Neural cell (in vitro differentiated cells): Measurements from ENCODE around the gene KCNH2. TPM values are rescaled to one million over a fixed set of nuclear protein-coding genes. Genes with fewer than 3 reads are reported as not detected.

ENCODE experiments used
- H2AFZ ChIP-seq: fragments of 200-600, 300-800 bp; sonication (generic), shearing (Covaris generic); 2 replicates; pipeline ENCODE4 v1.6.0; 2014; ENCODE audit warnings: low read depth, mild to moderate bottlenecking, antibody characterized with exemption, low read length, moderate library complexity
- H3F3A ChIP-seq: fragments of 200-600 bp; shearing (Covaris generic); 2 replicates; pipeline ENCODE4 v1.6.1; 2016; ENCODE audit warnings: mild to moderate bottlenecking, moderate library complexity, mixed read lengths, antibody characterized with exemption, low read length; ENCODE audit not compliant: insufficient read depth, poor library complexity, severe bottlenecking
- H3K27ac ChIP-seq: fragments of 200-600, 300-800 bp; sonication (generic), shearing (Covaris generic); 2 replicates; pipeline ENCODE4 v1.5.1; 2014; ENCODE audit warnings: mild to moderate bottlenecking, low read length, moderate library complexity
- H3K27me3 ChIP-seq: fragments of 300-800, 200-600 bp; sonication (generic), shearing (Covaris generic); 2 replicates; pipeline ENCODE4 v1.6.0; 2014; ENCODE audit warnings: mild to moderate bottlenecking, low read depth, low read length, moderate library complexity; ENCODE audit not compliant: insufficient read depth
- H3K36me3 ChIP-seq: fragments of 300-800, 200-600 bp; sonication (generic), shearing (Covaris generic); 2 replicates; pipeline ENCODE4 v1.5.1; 2014; ENCODE audit warnings: mild to moderate bottlenecking, antibody characterized with exemption, low read length, moderate library complexity; ENCODE audit not compliant: insufficient read depth
- H3K4me2 ChIP-seq: fragments of 300-800, 200-600 bp; sonication (generic), shearing (Covaris generic); 2 replicates; pipeline ENCODE4 v1.6.0; 2014; ENCODE audit warnings: mild to moderate bottlenecking, low read length
- H3K4me3 ChIP-seq: fragments of 300-800, 200-600 bp; sonication (generic), shearing (Covaris generic); 2 replicates; pipeline ENCODE4 v1.5.1; 2014; ENCODE audit warnings: mild to moderate bottlenecking, low read length, moderate library complexity
- H3K79me2 ChIP-seq: fragments of 200-600 bp; shearing (Covaris generic); replicated peaks from 2 replicates; pipeline ENCODE4 v1.6.0; 2014; ENCODE audit warnings: mild to moderate bottlenecking, low read length, moderate library complexity; ENCODE audit not compliant: insufficient read depth
- H3K9ac ChIP-seq: fragments of 300-800, 200-600 bp; sonication (generic), shearing (Covaris generic); 2 replicates; pipeline ENCODE4 v1.6.1; 2016; ENCODE audit warnings: mild to moderate bottlenecking, low read length, mixed read lengths
- H3K9me2 ChIP-seq: fragments of 200-600 bp; shearing (Covaris generic); 2 replicates; pipeline ENCODE4 v1.6.1; 2016; ENCODE audit warnings: mild to moderate bottlenecking, low read length, mixed read lengths; ENCODE audit not compliant: insufficient read depth
- H3K9me3 ChIP-seq: fragments of 200-600, 300-800 bp; sonication (generic), shearing (Covaris generic); 2 replicates; pipeline ENCODE4 v1.6.1; 2016; ENCODE audit warnings: mild to moderate bottlenecking, mixed run types, low read length, moderate library complexity, mixed read lengths
- H4K20me1 ChIP-seq: fragments of 200-600 bp; shearing (Covaris generic); 2 replicates; pipeline ENCODE4 v1.6.1; 2016; ENCODE audit warnings: mild to moderate bottlenecking, mixed run types; ENCODE audit not compliant: insufficient read depth
- CTCF ChIP-seq: fragments of 450-650 bp; IDR thresholded peaks from 2 replicates; pipeline ENCODE4 v1.5.1; 2014; ENCODE audit warnings: antibody characterized with exemption, mild to moderate bottlenecking, moderate library complexity; ENCODE audit not compliant: poor library complexity, severe bottlenecking
- EP300 ChIP-seq: fragments of 450-650 bp; conservative IDR thresholded peaks from 2 replicates; pipeline ENCODE4 v1.6.1; 2014; ENCODE audit warnings: antibody characterized with exemption, mild to moderate bottlenecking, moderate library complexity; ENCODE audit not compliant: poor library complexity, severe bottlenecking
- EZH2 ChIP-seq: fragments of 200-600, 300-800 bp; shearing (Covaris generic), sonication (generic); IDR thresholded peaks from 2 replicates; pipeline ENCODE4 v1.6.1; 2014; ENCODE audit warnings: antibody characterized with exemption, low read length, borderline replicate concordance, mild to moderate bottlenecking; ENCODE audit not compliant: insufficient read depth, poor library complexity, severe bottlenecking
- MXI1 ChIP-seq: fragments of 450-650 bp; conservative IDR thresholded peaks from 2 replicates; pipeline ENCODE4 v1.6.1; 2014; ENCODE audit warnings: antibody characterized with exemption, mild to moderate bottlenecking; ENCODE audit not compliant: poor library complexity, severe bottlenecking
- POLR2AphosphoS5 ChIP-seq: IDR thresholded peaks from 2 replicates; pipeline ENCODE4 v1.6.1; 2012
- RAD21 ChIP-seq: fragments of 450-650 bp; conservative IDR thresholded peaks from 2 replicates; pipeline ENCODE4 v1.6.1; 2014; ENCODE audit warnings: antibody characterized with exemption, mild to moderate bottlenecking, moderate library complexity
- REST ChIP-seq: IDR thresholded peaks from 2 replicates; pipeline ENCODE4 v1.6.1; 2012; ENCODE audit warnings: borderline replicate concordance
- SMC3 ChIP-seq: fragments of 450-650 bp; conservative IDR thresholded peaks from 2 replicates; pipeline ENCODE4 v1.6.1; 2014; ENCODE audit warnings: antibody characterized with exemption, mild to moderate bottlenecking, moderate library complexity; ENCODE audit not compliant: poor library complexity
- TAF1 ChIP-seq: IDR thresholded peaks from 2 replicates; pipeline ENCODE4 v1.6.1; 2012; ENCODE audit warnings: low read depth
- polyA plus RNA-seq: library from polyadenylated mRNA; depleted of rRNA; stranded (reverse); fragments of >200 nt; gene quantifications from 2 replicates; pipeline ENCODE4 v1.2.3, GENCODE V29; 2014

KCNH2 gene
- polyA plus RNA-seq, 1 donor from 2014 or later = 24.4 TPM

GRCh38 chr7:150956395-150957132 lies 21.6 kb downstream of the KCNH2 start:
- Histone ChIP-seq H3K4me3 (no peak overlapping the region), H3K36me3 (peaks cover 1% of the 10 kb centered on the region), H3F3A (no peaks in the 10 kb centered on the region), H3K9me3 (no peaks in the 10 kb centered on the region), H3K27ac (no peak overlapping the region), H3K9ac (no peak overlapping the region), H4K20me1 (no peaks in the 10 kb centered on the region), H3K27me3 (no peaks in the 10 kb centered on the region), H2AFZ (no peak overlapping the region), H3K4me2 (no peak overlapping the region), H3K79me2 (no peaks in the 10 kb centered on the region), H3K9me2 (no peaks in the 10 kb centered on the region)
- TF ChIP-seq EP300 (no peak), SMC3 (no peak), RAD21 (no peak), POLR2AphosphoS5 (no peak), EZH2 (no peak), CTCF (no peak), MXI1 (no peak), REST (no peak), TAF1 (no peak)

- Histone ChIP-seq H3K9me2 (no peaks in the 10 kb centered on the region), H3F3A (no peaks in the 10 kb centered on the region), H3K27ac (no peak overlapping the region), H3K4me3 (no peak overlapping the region), H4K20me1 (no peaks in the 10 kb centered on the region), H3K4me2 (no peak overlapping the region), H3K9me3 (no peaks in the 10 kb centered on the region), H3K79me2 (no peaks in the 10 kb centered on the region), H3K36me3 (peaks cover 8% of the 10 kb centered on the region), H2AFZ (no peak overlapping the region), H3K9ac (no peak overlapping the region), H3K27me3 (no peaks in the 10 kb centered on the region)
- no peak for TF ChIP-seq POLR2AphosphoS5
- TF ChIP-seq SMC3 = no peak
- TF ChIP-seq TAF1 = no peak
- no peak for TF ChIP-seq CTCF
- TF ChIP-seq RAD21 = no peak
- TF ChIP-seq EZH2 = no peak
- no peak for TF ChIP-seq MXI1
- TF ChIP-seq REST = no peak
- TF ChIP-seq EP300 = no peak
These were observed 22.4 kb downstream of the KCNH2 start for GRCh38 chr7:150955519-150956394.
